ENCODE measurements around the gene BHMT. TPM values are rescaled to one million over a fixed set of nuclear protein-coding genes. Genes with fewer than 3 reads are reported as not detected.

Gene BHMT
- total and polyA plus RNA-seq, 4 donors = 0.89 to 9.3 (median 3.1) TPM

- peak; percentile 65 to 95 (median 76) for DNase-seq (ENCODE audit: low read depth in 4 of 6, low spot score in 6 of 6)
- H3K4me3 ChIP-seq (ENCODE audit: low read depth, low read length) = peak overlapping the region; percentile 33
- peaks cover 3% of the 10 kb centered on the region for H3K4me1 ChIP-seq (ENCODE audit: control insufficient read depth, insufficient read depth, low read length)
- no peaks in the 10 kb centered on the region for H3K27me3 ChIP-seq (ENCODE audit: control insufficient read depth, insufficient read depth, low read length)
- no peaks in the 10 kb centered on the region for H3K9me3 ChIP-seq (ENCODE audit: control insufficient read depth, insufficient read depth, low read length)
- WGBS (ENCODE audit: insufficient coverage) = 0% methylated on average over 2 of the region's 11 CpGs
- H3K27ac ChIP-seq (ENCODE audit: low read depth, low read length) = peak overlapping the region; percentile 29
- H3K36me3 ChIP-seq (ENCODE audit: control insufficient read depth, insufficient read depth, low read length) = no peaks in the 10 kb centered on the region
Observed at GRCh38 chr5:79133657-79134451, 22.2 kb downstream of the BHMT start.

DNA sequence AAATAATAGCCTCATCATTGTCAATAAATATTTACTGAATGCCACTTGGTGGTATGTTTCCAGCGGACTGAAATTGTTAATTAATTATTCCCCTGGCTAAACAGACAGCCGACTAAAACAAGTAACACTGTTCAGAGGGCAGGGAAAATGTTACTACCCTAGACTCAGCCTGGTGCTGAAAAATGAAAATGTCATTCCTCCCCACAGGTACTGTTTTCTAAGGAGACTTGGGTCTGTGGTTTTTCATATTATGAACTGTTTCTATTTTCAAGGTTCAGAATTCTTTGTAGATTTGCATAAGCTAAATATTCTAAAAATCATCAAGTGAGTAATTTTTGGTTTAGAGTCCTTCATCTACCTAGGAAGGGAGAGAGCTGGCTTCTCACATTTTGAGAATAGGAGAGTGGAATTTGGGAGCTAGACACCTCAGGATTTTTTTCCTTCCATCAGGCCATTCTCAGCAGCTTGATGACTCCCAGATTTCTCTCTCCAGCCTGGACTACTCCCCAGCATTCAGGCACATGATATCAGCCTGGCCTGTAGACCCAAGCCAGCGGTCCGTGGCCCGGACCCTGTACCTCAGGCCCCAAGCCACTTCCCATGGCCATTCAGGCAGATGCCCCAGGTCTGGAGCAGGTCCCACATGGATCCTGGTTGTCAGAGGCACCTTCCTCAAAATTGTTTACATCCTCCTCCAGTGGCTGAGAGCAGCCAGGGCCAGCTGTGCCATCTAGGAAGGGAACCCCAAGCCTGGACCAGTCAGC is 24.4 kb downstream of the BHMT start:
- H3K27me3 ChIP-seq (ENCODE audit: control insufficient read depth, insufficient read depth, low read length) = no peaks in the 10 kb centered on the region
- H3K36me3 ChIP-seq (ENCODE audit: control insufficient read depth, insufficient read depth, low read length) = no peaks in the 10 kb centered on the region
- H3K27ac ChIP-seq (ENCODE audit: low read depth, low read length) = no peak overlapping the region
- no peaks in the 10 kb centered on the region for H3K9me3 ChIP-seq (ENCODE audit: control insufficient read depth, insufficient read depth, low read length)
- no peak overlapping the region for H3K4me3 ChIP-seq (ENCODE audit: low read depth, low read length)
- WGBS (ENCODE audit: insufficient coverage) = 96% methylated on average over 3 of the region's 5 CpGs
- DNase-seq (ENCODE audit: low read depth in 4 of 6, low spot score in 6 of 6) = no peak
- H3K4me1 ChIP-seq (ENCODE audit: control insufficient read depth, insufficient read depth, low read length) = peaks cover 3% of the 10 kb centered on the region

DNA sequence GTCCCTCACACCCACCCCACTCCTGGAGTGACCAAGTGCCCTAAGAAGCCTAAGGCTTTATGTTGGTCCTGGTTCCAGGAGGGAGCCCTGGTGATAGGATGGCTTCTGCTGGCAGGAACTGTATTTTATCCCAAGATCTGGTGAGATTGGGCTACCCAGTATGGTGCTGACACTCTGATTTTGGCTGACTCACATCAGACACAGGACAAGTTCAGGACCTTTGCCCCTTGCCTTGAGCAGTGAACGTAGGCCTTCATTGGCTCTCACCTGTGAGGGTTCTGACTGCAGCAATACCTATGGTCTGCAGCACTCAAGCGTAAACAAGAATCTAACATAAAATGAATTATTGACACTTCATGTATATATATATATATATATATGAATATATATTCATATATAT is 25.0 kb downstream of the BHMT start:
- WGBS (ENCODE audit: insufficient coverage) = no CpG with 5 or more reads among the region's 2 CpGs
- no peaks in the 10 kb centered on the region for H3K9me3 ChIP-seq (ENCODE audit: control insufficient read depth, insufficient read depth, low read length)

DNA sequence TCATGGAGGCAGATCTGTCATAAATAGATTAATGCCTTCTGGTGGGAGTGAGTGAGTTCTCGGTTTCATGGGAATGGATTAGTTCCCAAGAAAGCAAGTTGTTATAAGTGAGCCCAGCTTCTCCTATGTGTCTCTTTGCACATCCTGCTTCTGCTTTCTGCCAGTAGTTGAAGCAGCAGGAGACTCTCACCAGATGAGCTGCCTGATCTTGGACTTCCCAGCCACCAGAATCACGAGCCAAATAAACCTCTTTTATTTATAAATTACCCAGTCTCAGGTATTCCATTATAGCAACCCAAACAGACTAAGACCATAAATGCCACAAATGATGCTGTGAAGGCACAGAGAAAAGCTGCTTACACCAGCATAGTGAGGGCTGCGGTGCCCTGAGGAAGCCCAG is 28.9 kb downstream of the BHMT start:
- no peaks in the 10 kb centered on the region for H3K4me1 ChIP-seq (ENCODE audit: control insufficient read depth, insufficient read depth, low read length)
- no peaks in the 10 kb centered on the region for H3K36me3 ChIP-seq (ENCODE audit: control insufficient read depth, insufficient read depth, low read length)
- no peaks in the 10 kb centered on the region for H3K27me3 ChIP-seq (ENCODE audit: control insufficient read depth, insufficient read depth, low read length)
- no peak overlapping the region for H3K27ac ChIP-seq (ENCODE audit: low read depth, low read length)
- no peak for DNase-seq (ENCODE audit: low read depth in 4 of 6, low spot score in 6 of 6)
- H3K9me3 ChIP-seq (ENCODE audit: control insufficient read depth, insufficient read depth, low read length) = no peaks in the 10 kb centered on the region
- 56% methylated on average over 3 of the region's 3 CpGs for WGBS (ENCODE audit: insufficient coverage)
- H3K4me3 ChIP-seq (ENCODE audit: low read depth, low read length) = no peak overlapping the region

More for the DNA sequence above, 25.0 kb downstream of the BHMT start:
- Histone ChIP-seq H3K27me3 (ENCODE audit: control insufficient read depth, insufficient read depth, low read length) (no peaks in the 10 kb centered on the region), H3K27ac (ENCODE audit: low read depth, low read length) (no peak overlapping the region), H3K4me3 (ENCODE audit: low read depth, low read length) (no peak overlapping the region), H3K36me3 (ENCODE audit: control insufficient read depth, insufficient read depth, low read length) (no peaks in the 10 kb centered on the region), H3K4me1 (ENCODE audit: control insufficient read depth, insufficient read depth, low read length) (peaks cover 3% of the 10 kb centered on the region)
- DNase-seq (ENCODE audit: low read depth in 4 of 6, low spot score in 6 of 6) = no peak

- no peak overlapping the region for H3K4me3 ChIP-seq (ENCODE audit: low read depth, low read length)
- no peaks in the 10 kb centered on the region for H3K27me3 ChIP-seq (ENCODE audit: control insufficient read depth, insufficient read depth, low read length)
- H3K27ac ChIP-seq (ENCODE audit: low read depth, low read length) = no peak overlapping the region
- H3K4me1 ChIP-seq (ENCODE audit: control insufficient read depth, insufficient read depth, low read length) = no peaks in the 10 kb centered on the region
- H3K9me3 ChIP-seq (ENCODE audit: control insufficient read depth, insufficient read depth, low read length) = no peaks in the 10 kb centered on the region
- no peaks in the 10 kb centered on the region for H3K36me3 ChIP-seq (ENCODE audit: control insufficient read depth, insufficient read depth, low read length)
- DNase-seq (ENCODE audit: low read depth in 4 of 6, low spot score in 6 of 6) = no peak
- WGBS (ENCODE audit: insufficient coverage) = 76% methylated on average over 6 of the region's 6 CpGs
Observed at GRCh38 chr5:79143684-79144379, 32.2 kb downstream of the BHMT start.

DNA sequence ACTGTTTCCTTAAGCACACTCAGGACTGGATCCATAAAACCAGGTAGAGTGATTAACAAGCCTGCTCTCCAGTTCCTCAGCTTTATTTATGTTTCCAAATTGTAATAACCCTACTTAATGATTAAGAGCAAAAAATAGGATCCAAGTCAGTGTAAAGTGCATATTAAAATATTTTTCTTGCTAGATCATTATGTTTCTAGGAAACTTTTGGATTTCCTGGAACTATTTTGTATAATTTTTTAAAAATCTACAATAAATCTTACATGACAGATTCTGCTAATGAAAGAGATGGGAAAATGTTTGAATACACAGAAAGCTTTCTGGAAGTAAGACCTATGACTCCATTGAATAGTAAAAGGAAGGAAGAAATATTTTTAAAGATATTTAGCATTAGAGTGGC is 35.5 kb downstream of the BHMT start:
- H3K27me3 ChIP-seq (ENCODE audit: control insufficient read depth, insufficient read depth, low read length) = no peaks in the 10 kb centered on the region
- DNase-seq (ENCODE audit: low read depth in 4 of 6, low spot score in 6 of 6) = no peak
- no peaks in the 10 kb centered on the region for H3K9me3 ChIP-seq (ENCODE audit: control insufficient read depth, insufficient read depth, low read length)
- no peak overlapping the region for H3K27ac ChIP-seq (ENCODE audit: low read depth, low read length)
- H3K4me3 ChIP-seq (ENCODE audit: low read depth, low read length) = no peak overlapping the region
- no peaks in the 10 kb centered on the region for H3K36me3 ChIP-seq (ENCODE audit: control insufficient read depth, insufficient read depth, low read length)
- H3K4me1 ChIP-seq (ENCODE audit: control insufficient read depth, insufficient read depth, low read length) = no peaks in the 10 kb centered on the region

GRCh38 chr5:79149433-79149832 is 37.8 kb downstream of the BHMT start:
- no peaks in the 10 kb centered on the region for H3K9me3 ChIP-seq (ENCODE audit: control insufficient read depth, insufficient read depth, low read length)
- no peaks in the 10 kb centered on the region for H3K4me1 ChIP-seq (ENCODE audit: control insufficient read depth, insufficient read depth, low read length)
- no CpG with 5 or more reads among the region's 3 CpGs for WGBS (ENCODE audit: insufficient coverage)
- no peaks in the 10 kb centered on the region for H3K27me3 ChIP-seq (ENCODE audit: control insufficient read depth, insufficient read depth, low read length)
- no peak for DNase-seq (ENCODE audit: low read depth in 4 of 6, low spot score in 6 of 6)
- no peaks in the 10 kb centered on the region for H3K36me3 ChIP-seq (ENCODE audit: control insufficient read depth, insufficient read depth, low read length)
- H3K4me3 ChIP-seq (ENCODE audit: low read depth, low read length) = no peak overlapping the region
- H3K27ac ChIP-seq (ENCODE audit: low read depth, low read length) = no peak overlapping the region

DNA sequence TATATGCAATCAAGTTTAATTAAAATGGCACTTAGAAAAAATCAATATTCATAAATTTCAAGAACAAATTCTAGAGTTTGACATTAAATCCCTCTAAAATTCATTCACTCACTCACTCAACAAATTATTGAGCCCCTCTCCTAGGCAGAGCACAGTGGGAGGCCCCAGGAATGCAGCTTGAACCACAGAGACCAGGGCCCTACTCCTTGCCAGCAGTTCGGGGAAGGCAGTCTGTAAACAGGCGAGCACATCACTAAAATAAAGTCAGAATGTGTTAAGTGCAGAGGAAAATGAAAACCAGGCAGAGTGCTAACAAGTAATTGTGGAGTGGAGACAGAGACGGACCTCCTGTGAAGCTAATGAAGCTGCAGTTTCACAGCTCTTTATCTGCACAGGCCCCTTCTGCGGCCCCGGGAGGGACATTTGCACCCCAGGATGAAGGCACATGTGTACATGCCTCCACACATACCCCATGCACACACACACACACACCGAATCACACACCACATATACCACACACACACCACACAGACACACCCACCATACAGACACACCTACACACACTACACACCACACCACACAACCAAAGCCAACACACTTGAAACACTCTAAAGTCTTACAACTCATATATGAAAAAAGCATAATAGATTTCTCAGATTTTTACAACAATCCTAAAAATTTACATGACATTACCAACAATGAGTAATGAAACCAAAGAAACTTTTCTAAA is 40.5 kb downstream of the BHMT start:
- 47% methylated on average over 5 of the region's 6 CpGs for WGBS (ENCODE audit: insufficient coverage)
- H3K27me3 ChIP-seq (ENCODE audit: control insufficient read depth, insufficient read depth, low read length) = no peaks in the 10 kb centered on the region
- H3K9me3 ChIP-seq (ENCODE audit: control insufficient read depth, insufficient read depth, low read length) = no peaks in the 10 kb centered on the region
- H3K4me3 ChIP-seq (ENCODE audit: low read depth, low read length) = no peak overlapping the region
- no peaks in the 10 kb centered on the region for H3K36me3 ChIP-seq (ENCODE audit: control insufficient read depth, insufficient read depth, low read length)
- no peaks in the 10 kb centered on the region for H3K4me1 ChIP-seq (ENCODE audit: control insufficient read depth, insufficient read depth, low read length)
- peak in 1 of 6 donors; percentile 55 for DNase-seq (ENCODE audit: low read depth in 4 of 6, low spot score in 6 of 6)
- H3K27ac ChIP-seq (ENCODE audit: low read depth, low read length) = no peak overlapping the region

DNA sequence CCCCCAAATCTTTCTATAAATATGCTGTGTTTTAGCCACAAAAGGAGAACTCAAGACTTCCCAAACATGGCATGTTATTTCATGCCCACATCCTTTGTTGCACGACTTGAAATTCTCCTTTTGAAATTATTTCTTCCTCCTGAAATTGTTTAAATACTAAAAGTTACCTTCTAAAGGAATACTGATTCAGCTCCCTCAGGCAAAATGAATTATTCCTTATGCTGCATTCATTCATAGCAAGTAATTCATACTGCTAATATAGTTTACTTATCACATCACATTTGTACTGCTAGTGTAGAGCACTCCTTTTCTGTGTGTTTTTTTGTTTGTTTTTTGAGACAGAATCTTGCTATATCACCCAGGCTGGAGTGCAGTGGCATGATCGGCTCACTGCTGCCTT is 45.7 kb downstream of the BHMT start:
- WGBS (ENCODE audit: insufficient coverage) = no CpG with 5 or more reads among the region's 2 CpGs
- Histone ChIP-seq H3K27me3 (ENCODE audit: control insufficient read depth, insufficient read depth, low read length) (no peaks in the 10 kb centered on the region), H3K9me3 (ENCODE audit: control insufficient read depth, insufficient read depth, low read length) (no peaks in the 10 kb centered on the region), H3K27ac (ENCODE audit: low read depth, low read length) (no peak overlapping the region), H3K36me3 (ENCODE audit: control insufficient read depth, insufficient read depth, low read length) (no peaks in the 10 kb centered on the region), H3K4me1 (ENCODE audit: control insufficient read depth, insufficient read depth, low read length) (no peaks in the 10 kb centered on the region), H3K4me3 (ENCODE audit: low read depth, low read length) (no peak overlapping the region)
- no peak for DNase-seq (ENCODE audit: low read depth in 4 of 6, low spot score in 6 of 6)
